ENCODE data around the gene PFDN6.

The PFDN6 gene

DNA sequence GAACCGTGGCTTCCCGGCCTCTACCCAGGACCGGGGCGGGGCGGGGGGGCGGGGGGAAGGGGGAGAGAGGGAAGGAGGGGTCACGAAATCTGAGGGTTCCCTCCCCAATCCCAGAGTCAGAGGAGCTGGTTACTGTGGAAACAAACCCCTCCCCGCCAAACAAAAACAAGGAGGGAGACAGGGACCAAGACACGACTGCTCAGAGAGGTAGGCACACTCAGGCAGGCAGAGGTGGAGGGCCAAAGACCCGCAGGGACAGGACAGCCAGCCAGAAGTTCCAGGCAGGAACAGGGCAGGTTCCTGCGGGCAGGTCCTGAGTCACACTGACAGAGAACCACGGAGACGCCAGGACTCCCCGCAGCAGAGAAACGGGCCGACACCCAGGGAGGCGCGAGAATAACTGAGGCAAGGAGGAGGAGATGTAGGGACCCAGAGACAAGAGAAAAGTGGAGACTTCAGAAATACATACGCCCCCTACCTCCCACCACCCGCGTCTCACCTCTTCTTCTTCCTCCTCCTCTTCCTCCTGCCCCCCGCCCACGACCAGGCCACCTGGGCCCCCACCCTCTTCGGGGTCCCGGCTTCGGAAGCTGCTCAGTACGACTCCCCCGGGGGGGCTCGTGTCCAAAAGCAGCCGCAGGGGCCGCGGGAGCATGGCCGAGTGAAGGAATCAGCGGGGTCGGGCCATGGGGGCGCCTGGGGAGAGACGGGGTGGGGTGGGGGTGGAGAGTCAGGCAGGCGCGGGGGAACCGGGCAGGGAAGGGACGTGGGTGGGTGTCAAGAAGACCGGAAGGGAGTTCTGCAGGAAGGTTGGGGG, 8.8 kb downstream of the PFDN6 start:
- Mint-ChIP-seq H3K36me3 (peaks cover 3% of the 10 kb centered on the region), H3K4me1 (ENCODE audit: low read depth) (peaks cover 33% of the 10 kb centered on the region), H3K9me3 (ENCODE audit: low read depth) (no peaks in the 10 kb centered on the region), H3K4me3 (peak overlapping the region; percentile 98), H3K27ac (peak overlapping the region; percentile 92), H3K27me3 (no peaks in the 10 kb centered on the region)

DNA sequence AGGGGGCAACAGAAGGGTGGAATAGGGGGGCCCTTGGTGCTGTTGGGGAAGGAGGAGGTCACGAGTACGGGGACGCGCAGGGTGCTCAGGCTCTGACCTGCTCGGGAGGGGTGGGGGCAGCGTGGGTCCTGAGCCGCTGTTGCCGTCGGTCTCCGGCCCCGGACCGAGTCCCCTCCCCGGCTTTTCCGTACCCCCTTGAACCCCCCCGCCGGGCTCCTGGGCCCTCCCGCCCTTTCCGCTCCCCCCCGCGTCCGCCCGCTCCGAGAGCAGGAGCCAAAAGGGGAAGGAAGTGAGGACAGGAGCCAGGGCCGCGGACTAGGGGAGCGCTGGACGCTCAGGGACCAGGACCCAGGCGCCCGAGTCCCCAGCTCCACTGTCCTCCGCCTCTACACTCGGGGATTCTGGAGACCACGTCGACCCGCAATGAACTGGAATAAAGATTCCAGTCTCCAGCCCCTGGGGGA, 9.4 kb downstream of the PFDN6 start, which contains the start of gene RGL2:
Gene RGL2 (minus strand): TSS at position 170 of the 464 bp plus-strand sequence. CDS start 332 bp downstream, outside the sequence.
- peak within 1 kb of the TSS; percentile 98 for H3K4me3 Mint-ChIP-seq
- peaks cover 3% of the 10 kb centered on the region for H3K36me3 Mint-ChIP-seq
- peaks cover 36% of the 10 kb centered on the region for H3K4me1 Mint-ChIP-seq (ENCODE audit: low read depth)
- no peaks in the 10 kb centered on the region for H3K9me3 Mint-ChIP-seq (ENCODE audit: low read depth)
- no peaks in the 10 kb centered on the region for H3K27me3 Mint-ChIP-seq
- peak within 1 kb of the TSS; percentile 98 for H3K27ac Mint-ChIP-seq

DNA sequence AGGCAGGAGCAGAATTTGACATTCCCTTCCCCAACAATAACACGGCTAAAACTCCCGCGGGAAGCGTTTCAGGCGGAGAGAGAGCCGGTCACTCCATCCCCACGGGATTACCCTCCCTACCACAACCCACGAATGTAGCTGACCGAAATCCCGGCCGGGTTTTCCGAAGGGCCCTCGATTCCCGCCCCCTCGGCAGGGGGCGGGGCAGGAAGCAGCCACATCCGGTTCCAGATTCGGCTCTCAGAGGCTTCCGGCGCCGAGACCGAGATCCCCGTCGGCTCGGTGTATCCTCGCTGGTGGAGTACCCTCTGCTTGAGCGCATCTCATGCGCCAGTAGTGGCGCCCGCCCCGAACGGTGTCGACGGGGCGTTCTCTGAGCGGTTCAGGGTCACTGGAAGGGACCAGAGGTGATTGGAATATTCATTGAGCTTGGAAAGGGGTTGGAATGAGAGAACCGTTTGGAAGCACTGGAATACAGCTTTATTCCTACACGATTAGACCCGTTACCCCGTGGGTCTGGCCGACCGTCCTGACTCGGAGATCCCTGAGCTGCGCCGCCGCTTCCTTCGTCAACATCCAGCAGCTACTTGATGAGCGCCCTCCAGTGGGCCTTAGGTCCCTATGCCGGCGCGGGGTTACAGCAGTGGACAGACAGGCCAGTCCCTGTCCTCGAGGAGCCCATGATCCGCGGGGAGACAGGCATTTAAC, 10.0 kb downstream of the PFDN6 start:
- peaks cover 38% of the 10 kb centered on the region for H3K4me1 Mint-ChIP-seq (ENCODE audit: low read depth)
- H3K9me3 Mint-ChIP-seq (ENCODE audit: low read depth): no peaks in the 10 kb centered on the region
- H3K36me3 Mint-ChIP-seq: peaks cover 3% of the 10 kb centered on the region
- peak overlapping the region; percentile 98 for H3K27ac Mint-ChIP-seq
- H3K4me3 Mint-ChIP-seq: peak overlapping the region; percentile 98
- H3K27me3 Mint-ChIP-seq: no peaks in the 10 kb centered on the region

DNA sequence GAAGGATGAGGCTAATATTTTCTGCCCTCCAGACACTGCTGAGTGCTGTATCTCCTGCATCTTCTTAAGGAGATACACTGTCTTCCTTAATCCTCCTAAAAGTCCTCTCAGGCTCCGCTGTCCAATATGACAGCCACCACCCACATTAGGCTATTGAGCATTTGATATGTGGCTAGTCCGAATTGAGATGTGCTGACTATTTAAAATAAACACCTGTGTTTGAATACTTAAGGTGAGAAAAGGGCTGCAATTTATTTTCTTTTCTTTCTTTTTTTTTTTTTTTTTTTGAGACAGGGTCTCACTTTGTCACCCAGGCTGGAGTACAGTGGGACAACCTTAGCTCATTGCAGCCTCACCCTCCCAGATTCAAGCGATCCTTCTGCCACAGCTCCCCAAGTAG, 12.5 kb downstream of the PFDN6 start:
- H3K27ac Mint-ChIP-seq: peak overlapping the region; percentile 67
- H3K4me3 Mint-ChIP-seq: no peak overlapping the region
- H3K36me3 Mint-ChIP-seq: peaks cover 3% of the 10 kb centered on the region
- H3K4me1 Mint-ChIP-seq (ENCODE audit: low read depth): peaks cover 46% of the 10 kb centered on the region
- H3K27me3 Mint-ChIP-seq: no peaks in the 10 kb centered on the region
- H3K9me3 Mint-ChIP-seq (ENCODE audit: low read depth): no peaks in the 10 kb centered on the region

DNA sequence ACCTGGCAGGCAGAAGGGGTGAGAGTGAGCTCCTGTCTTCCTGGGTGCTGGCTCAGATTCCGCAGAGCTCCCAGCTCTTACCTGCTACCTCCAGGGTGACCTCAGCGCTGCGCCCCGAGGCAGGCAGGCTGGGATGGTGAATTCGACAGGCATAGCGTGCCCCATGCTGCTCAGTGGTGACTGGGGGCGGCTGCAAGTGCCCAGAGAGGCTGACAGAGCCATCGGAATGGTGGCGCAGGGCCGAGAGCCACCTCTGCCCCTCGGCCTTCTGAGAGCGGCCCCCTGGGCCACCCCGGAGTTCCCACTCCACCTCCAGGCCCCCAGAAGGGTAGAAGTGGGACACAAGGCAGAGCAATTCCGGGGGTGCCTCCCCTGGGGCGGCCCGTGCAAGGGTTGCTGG, 14.8 kb downstream of the PFDN6 start:
- Mint-ChIP-seq H3K27me3 (no peaks in the 10 kb centered on the region), H3K27ac (peak overlapping the region; percentile 83), H3K9me3 (ENCODE audit: low read depth) (no peaks in the 10 kb centered on the region), H3K4me3 (no peak overlapping the region), H3K4me1 (ENCODE audit: low read depth) (peaks cover 47% of the 10 kb centered on the region), H3K36me3 (peaks cover 7% of the 10 kb centered on the region)

DNA sequence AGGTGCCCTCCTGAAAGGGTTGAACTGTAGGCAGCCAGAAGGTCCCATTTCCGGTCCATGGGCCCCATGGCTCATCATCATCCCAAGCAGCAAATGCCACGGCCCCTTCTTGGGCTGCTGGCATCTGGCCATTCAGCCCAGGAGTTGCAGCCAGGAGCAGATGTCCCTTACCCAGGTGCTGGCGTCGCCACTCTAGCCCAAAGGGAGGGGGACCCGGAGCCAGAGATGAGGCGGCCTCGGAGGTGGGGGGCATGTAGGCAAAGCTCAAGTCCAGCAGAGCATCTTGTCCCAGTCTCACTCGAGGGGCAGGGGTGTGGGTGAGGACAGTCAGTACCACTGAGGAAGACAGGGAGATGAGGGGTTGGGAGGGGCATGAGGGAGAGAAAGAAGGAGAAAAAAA, 15.7 kb downstream of the PFDN6 start:
- Mint-ChIP-seq H3K27ac (no peak overlapping the region), H3K36me3 (peaks cover 4% of the 10 kb centered on the region), H3K4me3 (no peak overlapping the region), H3K9me3 (ENCODE audit: low read depth) (no peaks in the 10 kb centered on the region), H3K4me1 (ENCODE audit: low read depth) (peaks cover 41% of the 10 kb centered on the region), H3K27me3 (no peaks in the 10 kb centered on the region)

DNA sequence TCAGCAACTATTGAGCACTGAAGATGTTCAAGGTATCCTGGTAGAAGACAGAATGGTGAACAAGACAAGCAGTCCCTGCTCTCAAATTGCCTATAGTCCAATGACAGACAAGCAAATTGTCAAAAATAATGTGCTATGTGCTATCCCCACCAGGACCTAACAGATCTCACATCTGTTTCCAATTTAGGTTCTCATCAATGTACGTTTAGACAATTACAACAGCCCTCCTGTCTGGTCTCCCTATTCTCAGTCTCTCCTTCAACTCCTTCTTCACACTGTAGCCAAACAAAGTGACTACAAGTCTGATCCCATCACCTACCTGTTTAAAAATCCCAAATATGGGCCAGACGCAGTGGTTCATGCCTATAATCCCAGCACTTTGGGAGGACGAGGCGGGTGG, 17.0 kb downstream of the PFDN6 start:
- no peaks in the 10 kb centered on the region for H3K9me3 Mint-ChIP-seq (ENCODE audit: low read depth)
- peaks cover 43% of the 10 kb centered on the region for H3K4me1 Mint-ChIP-seq (ENCODE audit: low read depth)
- no peak overlapping the region for H3K4me3 Mint-ChIP-seq
- H3K27ac Mint-ChIP-seq: peak overlapping the region; percentile 17
- H3K36me3 Mint-ChIP-seq: peaks cover 4% of the 10 kb centered on the region
- H3K27me3 Mint-ChIP-seq: no peaks in the 10 kb centered on the region

DNA sequence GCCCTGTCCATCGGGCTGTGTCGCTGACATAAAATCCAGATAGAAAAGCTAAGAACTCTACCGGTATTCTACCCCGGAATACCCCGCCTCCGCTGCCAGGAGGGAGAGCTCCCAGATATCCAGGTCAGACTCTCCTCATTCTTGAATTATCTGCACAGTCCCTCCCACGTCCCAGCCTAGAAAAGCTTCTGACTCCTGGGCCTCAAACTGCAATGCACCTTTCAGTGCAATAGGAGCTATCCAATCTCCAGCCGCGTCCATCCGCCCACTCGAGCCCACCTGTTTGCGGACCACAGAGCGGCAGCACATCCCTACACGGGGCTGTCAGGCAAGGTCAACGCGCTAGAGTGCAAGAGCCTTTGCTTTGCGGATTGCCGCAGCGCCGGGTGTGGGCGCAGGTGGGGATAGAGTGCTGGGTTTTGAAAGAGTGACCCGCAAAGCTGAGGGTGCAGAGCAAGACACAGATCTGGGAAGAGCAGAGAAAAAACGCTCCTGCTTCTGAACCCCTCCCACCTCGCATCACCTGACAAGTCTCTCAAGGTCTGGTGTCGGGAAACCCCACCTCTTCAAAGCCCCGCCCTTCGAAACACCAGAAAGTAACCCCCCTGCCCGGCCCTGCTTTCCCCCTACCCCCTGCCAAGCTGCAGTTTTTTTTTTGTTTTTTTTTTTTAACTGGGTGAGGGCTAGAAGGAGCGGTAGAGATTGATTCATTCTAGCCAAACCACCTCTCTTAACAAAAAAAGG, 23.1 kb downstream of the PFDN6 start:
- peak overlapping the region; percentile 97 for H3K4me3 Mint-ChIP-seq
- no peaks in the 10 kb centered on the region for H3K9me3 Mint-ChIP-seq (ENCODE audit: low read depth)
- peaks cover 53% of the 10 kb centered on the region for H3K4me1 Mint-ChIP-seq (ENCODE audit: low read depth)
- H3K36me3 Mint-ChIP-seq: peaks cover 4% of the 10 kb centered on the region
- H3K27ac Mint-ChIP-seq: peak overlapping the region; percentile 97
- H3K27me3 Mint-ChIP-seq: no peaks in the 10 kb centered on the region

DNA sequence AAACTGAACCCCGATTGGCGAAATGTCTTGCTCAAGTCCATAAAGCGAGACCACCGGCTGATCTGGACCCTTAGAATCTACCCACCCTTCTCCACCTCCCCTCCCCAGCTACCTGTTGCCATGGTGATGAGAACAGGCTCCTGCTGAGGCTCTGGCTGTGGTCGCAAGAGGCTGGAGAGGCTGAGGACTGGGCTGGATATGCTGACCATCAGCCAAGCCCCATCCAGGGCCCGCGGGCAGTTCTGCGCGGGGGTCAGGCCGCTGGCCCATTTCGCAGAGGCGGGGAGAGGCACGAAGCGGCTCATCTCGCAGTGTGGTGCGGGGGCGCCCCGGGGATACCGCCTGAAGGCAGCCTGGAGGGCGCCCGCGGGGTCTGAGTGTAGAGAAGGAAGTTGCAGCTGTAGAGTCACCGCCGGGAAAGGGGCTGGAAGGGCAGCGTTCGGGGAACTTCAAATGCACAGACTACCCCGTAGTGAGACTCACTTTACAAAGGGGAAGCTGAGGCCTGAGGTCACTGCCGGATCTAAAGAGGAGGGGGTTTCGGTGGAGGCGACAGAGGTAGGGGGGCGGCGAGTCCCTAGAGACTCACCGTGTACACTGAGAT, 23.8 kb downstream of the PFDN6 start:
- peaks cover 56% of the 10 kb centered on the region for H3K4me1 Mint-ChIP-seq (ENCODE audit: low read depth)
- H3K27ac Mint-ChIP-seq: peak overlapping the region; percentile 97
- H3K9me3 Mint-ChIP-seq (ENCODE audit: low read depth): no peaks in the 10 kb centered on the region
- H3K4me3 Mint-ChIP-seq: peak overlapping the region; percentile 97
- H3K27me3 Mint-ChIP-seq: no peaks in the 10 kb centered on the region
- peaks cover 4% of the 10 kb centered on the region for H3K36me3 Mint-ChIP-seq

DNA sequence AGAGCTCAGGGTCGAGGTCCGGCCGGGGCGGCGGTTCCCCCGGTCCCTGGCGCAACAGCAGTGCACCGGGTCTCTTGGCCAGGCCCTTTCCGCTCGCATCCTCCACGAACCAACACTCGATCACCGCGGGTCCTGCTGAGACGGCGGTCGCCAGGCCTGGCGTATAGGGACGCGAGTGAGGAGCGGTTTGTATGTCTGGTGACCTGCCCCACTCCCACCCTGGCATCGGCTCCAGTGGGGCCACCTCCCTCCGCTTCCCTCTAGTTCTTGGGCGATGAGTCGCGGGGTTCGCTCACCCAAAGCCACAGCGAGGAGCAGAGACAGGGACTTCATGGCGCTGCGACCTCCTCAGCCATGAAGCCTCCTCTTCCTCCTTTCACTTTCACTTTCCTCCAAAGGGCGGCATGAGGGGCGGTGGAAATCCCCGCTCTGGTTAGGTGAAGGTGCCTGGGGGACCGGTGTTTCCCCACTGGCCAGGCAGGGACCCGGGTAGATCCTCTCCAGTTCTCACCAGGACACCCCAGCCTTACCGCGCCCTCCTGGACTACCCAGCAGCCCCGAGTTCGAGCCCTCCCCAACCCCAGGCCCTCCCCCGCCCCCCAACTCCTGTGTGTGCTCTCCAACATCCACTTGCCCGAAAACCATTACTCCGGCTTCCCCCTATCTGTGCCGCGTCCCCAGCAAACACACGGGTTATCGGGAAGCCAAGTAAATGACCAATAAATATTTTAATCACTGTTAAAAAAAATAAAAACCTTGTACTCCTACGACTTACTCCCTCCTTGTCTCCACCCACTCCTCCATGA, 24.5 kb downstream of the PFDN6 start, which contains the start of gene TAPBP:
Gene TAPBP (minus strand): TSS at position 370 of the 806 bp plus-strand sequence. CDS start 37 bp downstream, at position 333.
- peak within 1 kb of the TSS; percentile 97 for H3K27ac Mint-ChIP-seq
- H3K36me3 Mint-ChIP-seq: peaks cover 3% of the 10 kb centered on the region
- no peaks in the 10 kb centered on the region for H3K9me3 Mint-ChIP-seq (ENCODE audit: low read depth)
- peaks cover 56% of the 10 kb centered on the region for H3K4me1 Mint-ChIP-seq (ENCODE audit: low read depth)
- no peaks in the 10 kb centered on the region for H3K27me3 Mint-ChIP-seq
- peak within 1 kb of the TSS; percentile 97 for H3K4me3 Mint-ChIP-seq

DNA sequence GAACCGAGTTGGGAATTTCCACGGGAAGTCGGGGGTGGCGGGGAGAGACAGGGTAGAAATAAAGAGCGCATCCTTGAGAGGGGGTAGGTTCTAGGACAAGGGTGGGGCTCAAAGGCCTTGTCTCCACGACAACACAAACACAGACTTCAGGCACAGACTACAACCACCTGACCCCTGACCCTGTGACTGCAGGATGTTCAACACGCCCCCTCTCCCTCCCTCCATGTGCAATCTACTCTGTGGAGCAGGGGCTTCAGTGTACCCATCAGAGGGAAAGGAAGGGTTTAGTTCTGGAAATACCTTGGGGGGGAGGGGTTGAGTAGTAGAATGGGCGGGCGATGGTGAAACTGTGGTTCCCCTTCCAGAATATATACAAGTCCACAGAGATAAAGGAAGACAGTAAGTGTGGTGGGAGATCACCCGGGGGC, 25.1 kb downstream of the PFDN6 start:
- peak overlapping the region; percentile 97 for H3K27ac Mint-ChIP-seq
- peaks cover 3% of the 10 kb centered on the region for H3K36me3 Mint-ChIP-seq
- H3K4me1 Mint-ChIP-seq (ENCODE audit: low read depth): peaks cover 60% of the 10 kb centered on the region
- peak overlapping the region; percentile 97 for H3K4me3 Mint-ChIP-seq
- no peaks in the 10 kb centered on the region for H3K27me3 Mint-ChIP-seq
- no peaks in the 10 kb centered on the region for H3K9me3 Mint-ChIP-seq (ENCODE audit: low read depth)

DNA sequence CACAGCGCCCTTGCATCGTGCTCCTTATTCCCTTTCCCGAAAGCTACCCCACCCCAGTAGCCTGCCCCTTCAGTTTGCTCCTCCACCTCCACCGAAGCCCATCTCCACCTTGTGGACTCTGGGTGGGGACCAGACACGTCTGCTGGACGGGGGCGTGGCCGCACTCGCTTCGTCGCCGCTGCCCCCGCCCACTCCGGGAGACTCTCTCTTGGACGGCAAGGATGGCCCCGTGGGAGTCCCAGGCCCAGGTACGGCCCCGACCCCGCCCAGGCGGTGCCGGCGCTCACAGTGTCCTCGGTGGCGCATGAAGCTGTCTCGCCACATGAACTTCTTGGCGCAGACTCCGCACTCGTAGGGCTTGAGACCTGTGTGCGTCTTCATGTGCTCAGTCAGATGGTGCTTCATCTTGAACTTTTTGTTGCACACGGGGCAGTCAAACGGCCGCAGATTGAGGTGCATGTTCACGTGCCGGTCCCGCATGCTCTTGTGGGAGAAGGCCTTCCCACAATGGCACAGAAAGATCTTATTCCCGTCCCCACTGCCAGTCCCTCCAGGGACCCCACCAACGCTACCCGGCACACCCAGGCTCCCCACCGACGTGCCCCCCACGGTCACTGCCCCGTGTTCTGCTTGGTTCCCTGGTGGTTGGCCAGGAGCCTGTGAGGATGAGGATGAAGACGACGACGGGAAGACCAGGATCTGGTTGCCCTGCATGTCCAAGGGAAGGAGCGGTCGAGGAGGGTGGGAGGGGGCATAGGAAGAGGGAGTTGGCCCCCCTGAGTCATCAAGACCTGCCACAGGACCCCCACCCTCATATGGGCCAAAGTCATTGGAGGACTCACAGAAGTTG, 25.8 kb downstream of the PFDN6 start:
- Mint-ChIP-seq H3K4me1 (ENCODE audit: low read depth) (peaks cover 64% of the 10 kb centered on the region), H3K27ac (peak overlapping the region; percentile 97), H3K4me3 (peak overlapping the region; percentile 97), H3K9me3 (ENCODE audit: low read depth) (no peaks in the 10 kb centered on the region), H3K27me3 (no peaks in the 10 kb centered on the region), H3K36me3 (peaks cover 3% of the 10 kb centered on the region)

Measured in activated naive CD8-positive, alpha-beta T cell (primary cell).